Astrocyte (in vitro differentiated cells and primary cell): ENCODE measurements around the gene MAP3K14. TPM values are rescaled to one million over a fixed set of nuclear protein-coding genes. Genes with fewer than 3 reads are reported as not detected.

ENCODE experiments used
- DNase-seq: peaks from one replicate; pipeline ENCODE4 v3.0.0-alpha.2; 2010; ENCODE audit warnings: low read depth
- FAIRE-seq: peaks from 2 replicates; lab custom pipeline; 2011; peaks lifted over from hg19 to GRCh38; lab: Jason Lieb, UNC
- H2AFZ ChIP-seq: 2 replicates; pipeline ENCODE4 v1.6.0; 2012; ENCODE audit warnings: low read depth, low read length, inconsistent platforms
- H3K27ac ChIP-seq: 2 replicates; pipeline ENCODE4 v1.5.1; 2011; ENCODE audit warnings: low read depth, low read length, inconsistent platforms
- H3K27me3 ChIP-seq: 2 replicates; pipeline ENCODE4 v1.6.0; 2011; ENCODE audit warnings: low read length, inconsistent platforms; ENCODE audit not compliant: insufficient read depth
- H3K36me3 ChIP-seq: 2 replicates; pipeline ENCODE4 v1.5.1; 2011; ENCODE audit warnings: low read length, inconsistent platforms; ENCODE audit not compliant: insufficient read depth
- H3K4me1 ChIP-seq: 2 replicates; pipeline ENCODE4 v1.5.1; 2011; ENCODE audit warnings: low read length, inconsistent platforms; ENCODE audit not compliant: insufficient read depth
- H3K4me2 ChIP-seq: 2 replicates; pipeline ENCODE4 v1.6.0; 2012; ENCODE audit warnings: low read length, inconsistent platforms
- H3K4me3 ChIP-seq: 2 replicates; pipeline ENCODE4 v1.5.1; 2011; ENCODE audit warnings: low read depth, mild to moderate bottlenecking, low read length, inconsistent platforms; ENCODE audit not compliant: insufficient read depth
- H3K79me2 ChIP-seq: 2 replicates; pipeline ENCODE4 v1.6.0; 2012; ENCODE audit warnings: mild to moderate bottlenecking, low read length, inconsistent platforms; ENCODE audit not compliant: insufficient read depth
- H3K9ac ChIP-seq: 2 replicates; pipeline ENCODE4 v1.6.0; 2012; ENCODE audit warnings: mild to moderate bottlenecking, low read length, inconsistent platforms
- H3K9me3 ChIP-seq: 2 replicates; pipeline ENCODE4 v1.5.1; 2012; ENCODE audit warnings: low read depth, mild to moderate bottlenecking, low read length, inconsistent platforms; ENCODE audit not compliant: insufficient read depth
- H4K20me1 ChIP-seq: 2 replicates; pipeline ENCODE4 v1.6.0; 2012; ENCODE audit warnings: low read length, inconsistent platforms; ENCODE audit not compliant: insufficient read depth
- H3K27ac Mint-ChIP-seq: one replicate; pipeline ENCODE4 v1.8.0; 2021; ENCODE audit warnings: mild to moderate bottlenecking, mixed read lengths; ENCODE audit not compliant: unreplicated experiment
- H3K27me3 Mint-ChIP-seq: one replicate; pipeline ENCODE4 v1.8.0; 2021; ENCODE audit warnings: low read depth, mixed read lengths; ENCODE audit not compliant: unreplicated experiment
- H3K36me3 Mint-ChIP-seq: one replicate; pipeline ENCODE4 v1.8.0; 2021; ENCODE audit warnings: low read depth, mixed read lengths; ENCODE audit not compliant: unreplicated experiment
- H3K4me1 Mint-ChIP-seq: one replicate; pipeline ENCODE4 v1.8.0; 2021; ENCODE audit warnings: low read depth, mixed read lengths; ENCODE audit not compliant: unreplicated experiment
- H3K4me3 Mint-ChIP-seq: one replicate; pipeline ENCODE4 v1.8.0; 2021; ENCODE audit warnings: mild to moderate bottlenecking, moderate library complexity, mixed read lengths; ENCODE audit not compliant: unreplicated experiment
- H3K9me3 Mint-ChIP-seq: one replicate; pipeline ENCODE4 v1.8.0; 2021; ENCODE audit warnings: mild to moderate bottlenecking, mixed read lengths; ENCODE audit not compliant: unreplicated experiment
- EZH2 ChIP-seq: IDR thresholded peaks from 2 replicates; pipeline ENCODE4 v1.6.1; 2012; ENCODE audit warnings: mild to moderate bottlenecking, low read length, inconsistent platforms; ENCODE audit not compliant: insufficient read depth
- total RNA-seq: library from RNA; stranded (reverse); gene quantifications from 2 replicates; pipeline ENCODE4 v1.2.1, GENCODE V29; 2021
- TF ChIP-seq, protein P1 (sequence below): IDR thresholded peaks from 2 replicates; pipeline ENCODE4 v1.5.1; 2011; ENCODE audit warnings: low read depth, mild to moderate bottlenecking, inconsistent platforms, low read length, moderate library complexity; ENCODE audit not compliant: insufficient read depth

MAP3K14 gene
- total RNA-seq, 1 donor from 2014 or later = 10.8 TPM

DNA sequence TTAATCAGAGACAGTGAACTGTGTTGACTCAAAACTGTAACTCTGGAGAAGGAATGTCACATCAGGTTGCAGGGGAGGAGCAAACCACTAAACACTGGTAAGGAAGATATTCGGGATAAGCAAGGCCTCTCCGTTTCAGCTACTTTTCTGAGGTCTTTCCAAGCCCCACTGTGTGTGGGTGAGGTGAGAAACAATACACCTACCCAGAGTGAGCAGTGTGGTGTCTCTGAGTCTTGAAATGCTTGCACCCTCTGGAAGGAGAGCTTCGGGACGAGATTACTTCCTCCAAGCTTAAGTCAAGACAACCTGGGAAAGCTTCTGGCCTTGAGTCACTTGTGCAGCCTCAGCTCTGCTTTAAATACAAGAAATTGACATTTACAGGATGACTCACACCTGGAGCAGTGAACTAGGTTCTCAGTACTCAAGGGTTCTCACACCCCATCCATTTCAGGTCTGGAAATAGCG, 2.5 kb upstream of the MAP3K14 start:
- peak overlapping the region; percentile 40 for H3K4me3 Mint-ChIP-seq
- Histone ChIP-seq H2AFZ (no peak overlapping the region), H3K79me2 (peaks cover 23% of the 10 kb centered on the region), H3K36me3 (no peaks in the 10 kb centered on the region), H3K4me2 (peak overlapping the region; percentile 73), H4K20me1 (peaks cover 21% of the 10 kb centered on the region), H3K4me3 (no peak overlapping the region), H3K9ac (peak overlapping the region; percentile 51), H3K27ac (peak overlapping the region; percentile 76), H3K4me1 (peaks cover 54% of the 10 kb centered on the region), H3K9me3 (no peaks in the 10 kb centered on the region), H3K27me3 (no peaks in the 10 kb centered on the region)
- DNase-seq (peak; percentile 78), FAIRE-seq (no peak)
- no peaks in the 10 kb centered on the region for H3K36me3 Mint-ChIP-seq
- H3K27me3 Mint-ChIP-seq = peaks cover under 1% of the 10 kb centered on the region
- H3K9me3 Mint-ChIP-seq = no peaks in the 10 kb centered on the region
- H3K27ac Mint-ChIP-seq = peak overlapping the region; percentile 97
- TF ChIP-seq EZH2 = no peak
- TF ChIP-seq, protein P1, sequence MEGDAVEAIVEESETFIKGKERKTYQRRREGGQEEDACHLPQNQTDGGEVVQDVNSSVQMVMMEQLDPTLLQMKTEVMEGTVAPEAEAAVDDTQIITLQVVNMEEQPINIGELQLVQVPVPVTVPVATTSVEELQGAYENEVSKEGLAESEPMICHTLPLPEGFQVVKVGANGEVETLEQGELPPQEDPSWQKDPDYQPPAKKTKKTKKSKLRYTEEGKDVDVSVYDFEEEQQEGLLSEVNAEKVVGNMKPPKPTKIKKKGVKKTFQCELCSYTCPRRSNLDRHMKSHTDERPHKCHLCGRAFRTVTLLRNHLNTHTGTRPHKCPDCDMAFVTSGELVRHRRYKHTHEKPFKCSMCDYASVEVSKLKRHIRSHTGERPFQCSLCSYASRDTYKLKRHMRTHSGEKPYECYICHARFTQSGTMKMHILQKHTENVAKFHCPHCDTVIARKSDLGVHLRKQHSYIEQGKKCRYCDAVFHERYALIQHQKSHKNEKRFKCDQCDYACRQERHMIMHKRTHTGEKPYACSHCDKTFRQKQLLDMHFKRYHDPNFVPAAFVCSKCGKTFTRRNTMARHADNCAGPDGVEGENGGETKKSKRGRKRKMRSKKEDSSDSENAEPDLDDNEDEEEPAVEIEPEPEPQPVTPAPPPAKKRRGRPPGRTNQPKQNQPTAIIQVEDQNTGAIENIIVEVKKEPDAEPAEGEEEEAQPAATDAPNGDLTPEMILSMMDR = no peak
- peaks cover 60% of the 10 kb centered on the region for H3K4me1 Mint-ChIP-seq

DNA sequence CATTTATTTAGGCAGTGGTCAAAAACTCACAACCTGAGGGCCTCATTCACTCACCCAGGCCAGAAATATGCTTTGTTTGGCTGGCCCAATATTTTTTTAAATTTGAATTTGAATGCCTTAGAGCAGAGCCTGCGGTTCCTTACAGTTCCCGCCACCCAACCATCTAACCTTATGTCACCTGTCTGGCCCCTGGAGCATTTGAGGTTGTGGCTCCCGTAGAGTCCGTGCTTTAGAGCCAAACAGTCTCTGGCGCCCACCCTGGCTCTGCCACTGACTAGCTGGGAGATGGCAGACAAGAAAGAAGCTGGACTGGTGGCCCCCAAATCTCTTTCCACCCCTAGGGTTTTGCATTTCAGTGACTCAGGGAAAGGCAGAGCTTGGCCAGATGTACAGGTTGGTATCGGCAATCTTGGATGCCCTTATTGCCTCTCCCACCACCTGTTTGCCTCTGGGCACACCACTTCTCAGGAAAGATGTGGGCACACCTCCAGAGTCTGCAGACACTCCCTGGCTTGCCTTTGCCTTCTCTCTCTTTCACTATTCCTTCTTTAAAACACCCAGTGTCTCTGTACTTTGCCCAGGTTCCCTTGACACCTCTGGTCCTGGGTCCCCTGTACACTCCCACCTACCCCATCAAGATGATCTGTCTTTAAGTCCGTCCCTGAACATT, 1.9 kb upstream of the MAP3K14 start:
- Histone ChIP-seq H3K4me1 (peaks cover 55% of the 10 kb centered on the region), H3K9ac (peak overlapping the region; percentile 51), H4K20me1 (peaks cover 26% of the 10 kb centered on the region), H3K79me2 (peaks cover 28% of the 10 kb centered on the region), H3K4me2 (peak overlapping the region; percentile 73), H3K27ac (peak overlapping the region; percentile 76), H3K4me3 (no peak overlapping the region), H3K27me3 (no peaks in the 10 kb centered on the region), H3K36me3 (no peaks in the 10 kb centered on the region), H3K9me3 (no peaks in the 10 kb centered on the region), H2AFZ (no peak overlapping the region)
- DNase-seq (no peak), FAIRE-seq (no peak)
- peak overlapping the region; percentile 62 for H3K4me3 Mint-ChIP-seq
- no peaks in the 10 kb centered on the region for H3K27me3 Mint-ChIP-seq
- no peaks in the 10 kb centered on the region for H3K9me3 Mint-ChIP-seq
- peaks cover 64% of the 10 kb centered on the region for H3K4me1 Mint-ChIP-seq
- H3K36me3 Mint-ChIP-seq = no peaks in the 10 kb centered on the region
- TF ChIP-seq, protein P1 = no peak
- TF ChIP-seq EZH2 = no peak
- peak overlapping the region; percentile 97 for H3K27ac Mint-ChIP-seq
